Spleen (tissue), 7 donors: ENCODE measurements around the gene TRAIP.

Source experiments
- CTCF ChIP-seq, 11 experiments: fragments of 200-600 bp in 7 of 11; fragments of 450-650 bp in 4 of 11; sonication (generic) in 4 of 11; IDR thresholded peaks in 8 of 11; conservative IDR thresholded peaks in 3 of 11; 1 replicate in 7 of 11; 2 replicates in 4 of 11; pipeline versions ENCODE4 v1.4.0 to v1.8.0; 2016 to 2021; ENCODE audit warnings: antibody characterized with exemption in 11 of 11, inconsistent platforms in 4 of 11, mild to moderate bottlenecking in 1 of 11
- POLR2AphosphoS5 ChIP-seq, 3 donors: sonication (generic); formaldehyde crosslinking; IDR thresholded peaks; one replicate each; pipeline ENCODE4 v1.5.1; 2017; ENCODE audit warnings: antibody characterized with exemption in 3 of 3
- donor health status: DM: no; HTN: no; CAD: no; lungs with moderate emphysema.
- donor health status: DM: no; HTN: no; CAD: no.
- donor health status: DM: no; HTN: no; CAD: no.

GRCh38 chr3:49804141-49805041, 52.0 kb downstream of the TRAIP start:
- TF ChIP-seq CTCF (IDR thresholded peaks at IDR 0.05 in 8 of 11, conservative IDR thresholded peaks at IDR 0.05 in 3 of 11) (no peak), POLR2AphosphoS5 (IDR thresholded peaks at IDR 0.05) (peak in 2 of 3 donors; percentile 39 to 59)
